HepG2 (cell line): ENCODE measurements around the gene EPS8. TPM values are rescaled to one million over a fixed set of nuclear protein-coding genes. Genes with fewer than 3 reads are reported as not detected.

Experiments
- ATAC-seq: fragments of 200-7000 bp; cut with Tn5 transposase; 3 replicates; pipeline ENCODE4 v1.9.1; 2020; ENCODE audit warnings: mild to moderate bottlenecking, moderate library complexity
- BruUV-seq: library from RNA; stranded (reverse); fragments of 400-500 nt; replicated peaks from 2 replicates; lab custom pipeline; 2021; lab: Mats Ljungman, UMichigan
- CTCF ChIA-PET: fragments of 300-600 bp; formaldehyde crosslinking; extraction: SDS; loops from one replicate; lab custom pipeline; 2021; ENCODE audit warnings: low total read pairs, inconsistent platforms, low intra/inter-chr PET ratio; lab: Yijun Ruan, JAX
- POLR2A ChIA-PET: fragments of 350-600 bp; sonication (Branson Sonifier 250); formaldehyde crosslinking; loops from one replicate; lab custom pipeline; 2020; ENCODE audit warnings: antibody characterized with exemption, inconsistent platforms; lab: Yijun Ruan, JAX
- DNase-seq: peaks from one replicate; pipeline ENCODE4 v3.0.0-alpha.2; 2015; ENCODE audit warnings: low spot score
- FAIRE-seq: peaks from 3 replicates; lab custom pipeline; 2011; peaks lifted over from hg19 to GRCh38; lab: Jason Lieb, UNC
- H2AFZ ChIP-seq: one replicate; pipeline ENCODE4 v1.6.1; 2011; ENCODE audit warnings: low read length, inconsistent platforms
- H3K27ac ChIP-seq: fragments of 300-600 bp; 3 replicates; pipeline ENCODE4 v1.8.0; 2011; ENCODE audit warnings: mixed run types, mild to moderate bottlenecking, mixed read lengths, low read length, inconsistent platforms; ENCODE audit not compliant: insufficient read depth; ENCODE audit errors: extremely low read length
- H3K27me3 ChIP-seq, 2 experiments: fragments of 200-600 bp in 1 of 2; 2 replicates in 1 of 2; 3 replicates in 1 of 2; pipeline versions ENCODE4 v1.6.0 to v1.8.0; 2011; ENCODE audit warnings: low read length in 2 of 2, mild to moderate bottlenecking in 2 of 2, moderate library complexity in 2 of 2, inconsistent platforms in 1 of 2; ENCODE audit not compliant: insufficient read depth in 2 of 2, control insufficient read depth in 1 of 2
- H3K36me3 ChIP-seq, 2 experiments: fragments of 200-600 bp in 1 of 2; replicated peaks in 1 of 2; 2 replicates in 1 of 2; 3 replicates in 1 of 2; pipeline versions ENCODE4 v1.5.1 to v1.8.0; 2011; ENCODE audit warnings: low read length in 2 of 2, inconsistent platforms in 1 of 2; ENCODE audit not compliant: insufficient read depth in 2 of 2, control insufficient read depth in 1 of 2
- H3K4me1 ChIP-seq: 2 replicates; pipeline ENCODE4 v1.5.1; 2012; ENCODE audit warnings: low read length, inconsistent platforms; ENCODE audit not compliant: insufficient read depth
- H3K4me2 ChIP-seq: 2 replicates; pipeline ENCODE4 v1.6.0; 2011; ENCODE audit warnings: low read depth, low read length, inconsistent platforms
- H3K4me3 ChIP-seq, 3 experiments: fragments of 200-600 bp in 1 of 3; sonication (generic), shearing (Covaris generic) in 1 of 3; replicated peaks in 1 of 3; 2 replicates each; pipeline ENCODE4 v1.5.1; 2011 to 2016; ENCODE audit warnings: low read length in 3 of 3, inconsistent platforms in 2 of 3, low read depth in 2 of 3, mild to moderate bottlenecking in 2 of 3, control low read depth in 1 of 3, mixed read lengths in 1 of 3; ENCODE audit not compliant: insufficient read depth in 1 of 3
- H3K79me2 ChIP-seq: one replicate; pipeline ENCODE4 v1.6.1; 2011; ENCODE audit warnings: low read length, inconsistent platforms; ENCODE audit not compliant: insufficient read depth
- H3K9ac ChIP-seq: 2 replicates; pipeline ENCODE4 v1.6.0; 2011; ENCODE audit warnings: mild to moderate bottlenecking, low read depth, low read length, inconsistent platforms; ENCODE audit not compliant: insufficient read depth
- H3K9me3 ChIP-seq: 2 replicates; pipeline ENCODE4 v1.5.1; 2012; ENCODE audit warnings: mild to moderate bottlenecking, low read length
- H4K20me1 ChIP-seq: 2 replicates; pipeline ENCODE4 v1.6.0; 2011; ENCODE audit warnings: inconsistent platforms, mild to moderate bottlenecking, low read length, moderate library complexity; ENCODE audit not compliant: insufficient read depth
- CCAR2 ChIP-seq: fragments of 200-400 bp; formaldehyde crosslinking; optimal IDR thresholded peaks from 2 replicates; pipeline ENCODE3; 2018; ENCODE audit warnings: low read depth, mild to moderate bottlenecking, low read length, moderate library complexity
- CERS6 ChIP-seq: sonication (generic); formaldehyde crosslinking; IDR thresholded peaks from 2 replicates; pipeline ENCODE4 v1.5.0; 2020; ENCODE audit warnings: missing genetic modification reagents
- DBP ChIP-seq: sonication (generic); formaldehyde crosslinking; IDR thresholded peaks from 2 replicates; pipeline ENCODE4 v1.4.0; 2020; ENCODE audit warnings: missing genetic modification reagents; ENCODE audit errors: not compliant biosample characterization
- DMAP1 ChIP-seq: IDR thresholded peaks from 2 replicates; pipeline ENCODE4 v1.6.1; 2016
- FOXA3 ChIP-seq: IDR thresholded peaks from 2 replicates; pipeline ENCODE4 v1.6.1; 2016; ENCODE audit warnings: missing genetic modification reagents, missing compliant biosample characterization
- HOXA7 ChIP-seq: sonication (generic); formaldehyde crosslinking; IDR thresholded peaks from 2 replicates; pipeline ENCODE4 v1.8.1; 2022; ENCODE audit warnings: mild to moderate bottlenecking, missing genetic modification reagents, moderate library complexity
- MNT ChIP-seq: fragments of 450-650 bp; IDR thresholded peaks from 2 replicates; pipeline ENCODE4 v1.6.1; 2016
- NFYB ChIP-seq: sonication (generic); formaldehyde crosslinking; IDR thresholded peaks from 2 replicates; pipeline ENCODE4 v1.4.0; 2020; ENCODE audit warnings: missing genetic modification reagents
- NR1H2 ChIP-seq: sonication (generic); formaldehyde crosslinking; IDR thresholded peaks from 2 replicates; pipeline ENCODE4 v1.8.1; 2022; ENCODE audit warnings: low read depth, missing genetic modification reagents, borderline replicate concordance
- NRL ChIP-seq: sonication (generic); formaldehyde crosslinking; IDR thresholded peaks from 2 replicates; pipeline ENCODE4 v1.5.0; 2020; ENCODE audit warnings: missing genetic modification reagents, mild to moderate bottlenecking, moderate library complexity, borderline replicate concordance
- SNAI1 ChIP-seq: sonication (generic); formaldehyde crosslinking; IDR thresholded peaks from 2 replicates; pipeline ENCODE4 v1.5.0; 2020; ENCODE audit warnings: mild to moderate bottlenecking, missing genetic modification reagents, borderline replicate concordance
- ZNF260 ChIP-seq: sonication (generic); formaldehyde crosslinking; IDR thresholded peaks from 2 replicates; pipeline ENCODE4 v1.4.0; 2020; ENCODE audit warnings: missing genetic modification reagents, low read depth, mild to moderate bottlenecking, borderline replicate concordance
- ZNF33A ChIP-seq: sonication (generic); formaldehyde crosslinking; IDR thresholded peaks from 2 replicates; pipeline ENCODE4 v1.5.1; 2020; ENCODE audit warnings: missing genetic modification reagents, mild to moderate bottlenecking, moderate library complexity, borderline replicate concordance
- ZNF687 ChIP-seq: sonication (generic); formaldehyde crosslinking; IDR thresholded peaks from 2 replicates; pipeline ENCODE4 v1.5.1; 2020; ENCODE audit warnings: mild to moderate bottlenecking, missing genetic modification reagents, moderate library complexity
- ZNF740 ChIP-seq: sonication (generic); formaldehyde crosslinking; IDR thresholded peaks from 2 replicates; pipeline ENCODE4 v1.4.0; 2020; ENCODE audit warnings: missing genetic modification reagents
- ZNF772 ChIP-seq: sonication (generic); formaldehyde crosslinking; IDR thresholded peaks from 2 replicates; pipeline ENCODE4 v1.5.0; 2020; ENCODE audit warnings: mild to moderate bottlenecking, missing genetic modification reagents
- ZNF782 ChIP-seq: sonication (generic); formaldehyde crosslinking; IDR thresholded peaks from 2 replicates; pipeline ENCODE4 v1.4.0; 2020; ENCODE audit warnings: missing genetic modification reagents, mild to moderate bottlenecking, borderline replicate concordance
- WGBS: methylation state at CpG from one replicate; pipeline ENCODE4 v1.1.6; 2017; ENCODE audit warnings: low lambda C conversion rate; 5-methylcytosine and 5-hydroxymethylcytosine counted together
- in situ Hi-C: cut with HindIII; loops from 2 replicates; pipeline ENCODE4 v1.10.0; 2017; ENCODE audit warnings: low pct_unique_long_range_greater_than_20kb; ENCODE audit not compliant: extremely low pct_ligation_motif_present
- intact Hi-C: fragments of 100-400 bp; cut with micrococcal nuclease; formaldehyde crosslinking; loops from one replicate; pipeline ENCODE4 v1.10.0; 2022; ENCODE audit not compliant: unreplicated experiment
- polyA plus RNA-seq, 8 experiments: library from polyadenylated mRNA; depleted of rRNA in 3 of 8; stranded (reverse) in 7 of 8; unstranded in 1 of 8; fragments of >200 nt; fragmentation: Illumina TruSeq in 4 of 8; extraction: Trizol in 4 of 8; gene quantifications; 2 replicates each; pipeline versions ENCODE4 v1.2.1 to v1.2.3, GENCODE V29; 2011 to 2016; ENCODE audit warnings: low read depth in 4 of 8, missing spikeins in 1 of 8, mixed read lengths in 1 of 8; ENCODE audit not compliant: insufficient read depth in 1 of 8
- total RNA-seq, 5 experiments: library from RNA; depleted of rRNA; stranded (reverse); fragments of >200 nt; fragmentation: Illumina TruSeq; extraction: Trizol; gene quantifications; 2 replicates each; pipeline ENCODE4 v1.2.3, GENCODE V29; 2016; ENCODE audit warnings: low read depth in 1 of 5

Gene EPS8
- total and polyA plus RNA-seq, 2 of the 13 experiments (the other 11 are each of a cell fraction or from before 2014, with no cell fraction given), result 37.1 to 43.4 TPM

- TF ChIP-seq ZNF740 (CRISPR knock-in tag) (no peak), MNT (no peak), ZNF33A (CRISPR knock-in tag) (no peak), CCAR2 (no peak), SNAI1 (CRISPR knock-in tag) (no peak), ZNF260 (CRISPR knock-in tag) (no peak), DBP (no peak)
Observed at GRCh38 chr12:15720295-15720694, 68.9 kb downstream of the EPS8 start (continued).

GRCh38 chr12:15719230-15719629 lies 70.0 kb downstream of the EPS8 start:
- Histone ChIP-seq H3K27me3 (no peaks in the 10 kb centered on the region), H3K9ac (no peak overlapping the region), H2AFZ (no peak overlapping the region), H3K4me3 (no peak overlapping the region), H3K9me3 (no peaks in the 10 kb centered on the region), H3K27ac (no peak overlapping the region), H4K20me1 (no peaks in the 10 kb centered on the region), H3K79me2 (peaks cover 56% of the 10 kb centered on the region), H3K36me3 (no peaks in the 10 kb centered on the region), H3K4me1 (peaks cover 21% of the 10 kb centered on the region), H3K4me2 (no peak overlapping the region)
- DNase-seq, result no peak
- in situ Hi-C loops, result no loop called here
- WGBS, result 88% methylated on average over 2 of the region's 2 CpGs
- ATAC-seq, result no peak
- ChIA-PET CTCF (no interaction called here), POLR2A (no interaction called here)
- no peak for FAIRE-seq
- intact Hi-C loops, result no loop called here
- no TSS peak for BruUV-seq
- TF ChIP-seq HOXA7, result no peak
- TF ChIP-seq DMAP1 (CRISPR knock-in tag), result no peak
- TF ChIP-seq NFYB, result no peak
- no peak for TF ChIP-seq ZNF687 (CRISPR knock-in tag)
- no peak for TF ChIP-seq FOXA3 (CRISPR knock-in tag)
- TF ChIP-seq NR1H2 (CRISPR knock-in tag), result no peak
- no peak for TF ChIP-seq ZNF772
- no peak for TF ChIP-seq ZNF782 (CRISPR knock-in tag)
- no peak for TF ChIP-seq CERS6 (CRISPR knock-in tag)
- TF ChIP-seq NRL (CRISPR knock-in tag), result no peak
